HepG2 (cell line): ENCODE measurements around the gene ATP9A. TPM values are rescaled to one million over a fixed set of nuclear protein-coding genes. Genes with fewer than 3 reads are reported as not detected.

Source experiments
- BCL3 ChIP-seq: sonication (generic); formaldehyde crosslinking; IDR thresholded peaks from 2 replicates; pipeline ENCODE4 v1.5.1; 2020; ENCODE audit warnings: mild to moderate bottlenecking, missing genetic modification reagents, moderate library complexity
- EHMT2 ChIP-seq: fragments of 200-600 bp; sonication (generic); IDR thresholded peaks from 2 replicates; pipeline ENCODE4 v1.7.0; 2017; ENCODE audit warnings: antibody characterized with exemption, low read depth, low read length, borderline replicate concordance
- ZBTB38 ChIP-seq: sonication (generic); formaldehyde crosslinking; IDR thresholded peaks from 2 replicates; pipeline ENCODE4 v1.5.1; 2020; ENCODE audit warnings: mild to moderate bottlenecking, missing genetic modification reagents
- ZBTB40 ChIP-seq, 2 experiments: fragments of 450-650 bp in 1 of 2; sonication (generic) in 1 of 2; formaldehyde crosslinking in 1 of 2; IDR thresholded peaks; 2 replicates each; pipeline versions ENCODE4 v1.6.1 to v1.8.0; 2016 to 2022; ENCODE audit warnings: antibody characterized with exemption in 1 of 2, mild to moderate bottlenecking in 1 of 2, missing genetic modification reagents in 1 of 2
- ZNF18 ChIP-seq: sonication (generic); formaldehyde crosslinking; IDR thresholded peaks from 2 replicates; pipeline ENCODE4 v1.8.0; 2022; ENCODE audit warnings: mild to moderate bottlenecking, missing genetic modification reagents; ENCODE audit not compliant: insufficient replicate concordance
- ZNF605 ChIP-seq: sonication (generic); formaldehyde crosslinking; IDR thresholded peaks from 2 replicates; pipeline ENCODE4 v1.8.0; 2022; ENCODE audit warnings: mild to moderate bottlenecking, missing genetic modification reagents
- ZNF639 ChIP-seq: conservative IDR thresholded peaks from 2 replicates; pipeline ENCODE4 v1.6.1; 2018; ENCODE audit warnings: missing genetic modification reagents
- ZNF687 ChIP-seq: sonication (generic); formaldehyde crosslinking; IDR thresholded peaks from 2 replicates; pipeline ENCODE4 v1.5.1; 2020; ENCODE audit warnings: mild to moderate bottlenecking, missing genetic modification reagents, moderate library complexity
- polyA plus RNA-seq, 8 experiments: library from polyadenylated mRNA; depleted of rRNA in 3 of 8; stranded (reverse) in 7 of 8; unstranded in 1 of 8; fragments of >200 nt; fragmentation: Illumina TruSeq in 4 of 8; extraction: Trizol in 4 of 8; gene quantifications; 2 replicates each; pipeline versions ENCODE4 v1.2.1 to v1.2.3, GENCODE V29; 2011 to 2016; ENCODE audit warnings: low read depth in 4 of 8, missing spikeins in 1 of 8, mixed read lengths in 1 of 8; ENCODE audit not compliant: insufficient read depth in 1 of 8
- total RNA-seq, 5 experiments: library from RNA; depleted of rRNA; stranded (reverse); fragments of >200 nt; fragmentation: Illumina TruSeq; extraction: Trizol; gene quantifications; 2 replicates each; pipeline ENCODE4 v1.2.3, GENCODE V29; 2016; ENCODE audit warnings: low read depth in 1 of 5

The ATP9A gene
- total and polyA plus RNA-seq, 2 of the 13 experiments (the other 11 are each of a cell fraction or from before 2014, with no cell fraction given): 11.8 to 18.5 TPM

GRCh38 chr20:51738877-51739447, 29.2 kb downstream of the ATP9A start (continued):
- TF ChIP-seq EHMT2 (no peak), ZNF687 (peak; percentile 52; the same call in 1 of the 2 replicates), ZNF605 (CRISPR knock-in tag) (0 out of 2 replicates have a peak, but pooled peaks have one; percentile 1), BCL3 (0 out of 2 replicates have a peak, but pooled peaks have one; percentile 18), ZNF639 (CRISPR knock-in tag) (no peak), ZNF18 (CRISPR knock-in tag) (peak; percentile 67), ZBTB40 (IDR thresholded peaks at IDR 0.05) (no peak), ZBTB40 (CRISPR knock-in tag; IDR thresholded peaks at IDR 0.05) (no peak), ZBTB38 (CRISPR knock-in tag) (peak; percentile 96)
